Measurements from ENCODE around the gene DRC7.

The DRC7 gene

DNA sequence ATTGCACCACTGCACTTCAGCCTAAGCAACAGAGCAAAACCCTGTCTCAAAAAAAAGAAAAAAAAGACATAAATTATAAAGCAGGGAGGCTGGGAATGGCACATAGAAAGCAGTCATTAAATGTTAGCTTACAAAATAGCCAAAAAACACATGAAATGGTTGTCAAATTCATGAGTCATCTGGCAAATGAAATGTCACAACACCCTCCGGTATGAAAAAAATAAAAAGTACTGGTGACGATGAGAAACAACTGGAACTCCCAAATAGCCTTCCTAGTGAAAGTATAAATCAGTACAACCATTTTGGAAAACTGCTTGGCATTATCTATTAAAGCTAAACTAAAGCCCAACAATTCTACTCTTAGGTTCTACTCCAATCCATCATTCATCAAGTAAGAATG lies 37.4 kb downstream of the DRC7 start:
- TF ChIP-seq, protein P1, sequence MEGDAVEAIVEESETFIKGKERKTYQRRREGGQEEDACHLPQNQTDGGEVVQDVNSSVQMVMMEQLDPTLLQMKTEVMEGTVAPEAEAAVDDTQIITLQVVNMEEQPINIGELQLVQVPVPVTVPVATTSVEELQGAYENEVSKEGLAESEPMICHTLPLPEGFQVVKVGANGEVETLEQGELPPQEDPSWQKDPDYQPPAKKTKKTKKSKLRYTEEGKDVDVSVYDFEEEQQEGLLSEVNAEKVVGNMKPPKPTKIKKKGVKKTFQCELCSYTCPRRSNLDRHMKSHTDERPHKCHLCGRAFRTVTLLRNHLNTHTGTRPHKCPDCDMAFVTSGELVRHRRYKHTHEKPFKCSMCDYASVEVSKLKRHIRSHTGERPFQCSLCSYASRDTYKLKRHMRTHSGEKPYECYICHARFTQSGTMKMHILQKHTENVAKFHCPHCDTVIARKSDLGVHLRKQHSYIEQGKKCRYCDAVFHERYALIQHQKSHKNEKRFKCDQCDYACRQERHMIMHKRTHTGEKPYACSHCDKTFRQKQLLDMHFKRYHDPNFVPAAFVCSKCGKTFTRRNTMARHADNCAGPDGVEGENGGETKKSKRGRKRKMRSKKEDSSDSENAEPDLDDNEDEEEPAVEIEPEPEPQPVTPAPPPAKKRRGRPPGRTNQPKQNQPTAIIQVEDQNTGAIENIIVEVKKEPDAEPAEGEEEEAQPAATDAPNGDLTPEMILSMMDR (conservative IDR thresholded peaks at IDR 0.05; ENCODE audit: low read length): no peak
- no peak overlapping the region for H3K4me3 ChIP-seq (ENCODE audit: low read length)
- peak; percentile 89 for DNase-seq (ENCODE audit: low read depth)

DNA sequence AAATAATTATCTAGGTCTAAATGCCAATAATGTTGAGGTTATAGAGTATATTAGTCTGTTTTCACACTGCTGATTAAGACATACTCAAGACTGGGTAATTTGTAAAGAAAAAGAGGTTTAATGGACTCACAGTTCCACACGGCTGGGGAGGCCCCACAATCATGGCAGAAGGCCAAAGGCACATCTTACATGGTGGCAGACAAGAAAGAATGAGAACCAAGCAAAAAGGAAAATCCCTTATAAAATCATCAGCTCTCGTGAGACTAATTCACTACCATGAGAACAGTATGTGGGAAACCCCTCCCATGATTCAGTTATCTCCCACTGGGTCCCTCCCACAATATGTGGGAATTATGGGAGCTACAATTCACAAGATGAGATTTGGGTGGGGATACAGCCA lies 38.1 kb downstream of the DRC7 start:
- DNase-seq (ENCODE audit: low read depth): no peak
- TF ChIP-seq, protein P1 (conservative IDR thresholded peaks at IDR 0.05; ENCODE audit: low read length): no peak
- no peak overlapping the region for H3K4me3 ChIP-seq (ENCODE audit: low read length)

DNA sequence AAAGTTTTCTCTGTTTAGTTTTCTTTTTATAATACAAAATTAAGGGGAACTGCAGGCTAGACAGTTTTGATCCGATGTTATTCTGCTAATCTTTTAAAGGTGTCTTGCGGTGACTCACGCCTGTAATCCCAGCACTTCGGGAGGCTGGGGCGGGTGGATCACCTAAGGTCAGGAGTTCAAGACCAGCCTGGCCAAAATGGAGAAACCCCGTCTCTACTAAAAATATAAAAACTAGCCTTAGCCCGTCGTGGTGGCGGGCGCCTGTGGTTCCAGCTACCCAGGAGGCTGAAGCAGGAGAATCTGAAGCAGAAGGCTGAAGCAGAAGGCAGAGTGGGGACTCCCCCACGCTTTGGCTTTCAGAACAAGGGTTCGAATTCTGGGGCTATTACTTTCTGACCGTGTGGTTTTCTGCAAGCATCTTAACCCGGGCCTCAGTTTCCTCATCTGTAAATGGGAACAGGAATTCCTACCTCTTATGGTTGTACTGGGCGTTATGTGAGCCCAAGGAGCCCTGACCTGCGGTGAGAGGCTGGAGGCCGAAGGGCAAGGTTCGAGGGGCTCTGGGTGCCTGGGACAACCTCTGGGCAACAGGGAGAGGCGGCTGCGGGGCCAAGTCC lies 39.8 kb downstream of the DRC7 start:
- peak overlapping the region; percentile 88 for H3K4me3 ChIP-seq (ENCODE audit: low read length)
- DNase-seq (ENCODE audit: low read depth): no peak
- TF ChIP-seq, protein P1 (conservative IDR thresholded peaks at IDR 0.05; ENCODE audit: low read length): no peak

DNA sequence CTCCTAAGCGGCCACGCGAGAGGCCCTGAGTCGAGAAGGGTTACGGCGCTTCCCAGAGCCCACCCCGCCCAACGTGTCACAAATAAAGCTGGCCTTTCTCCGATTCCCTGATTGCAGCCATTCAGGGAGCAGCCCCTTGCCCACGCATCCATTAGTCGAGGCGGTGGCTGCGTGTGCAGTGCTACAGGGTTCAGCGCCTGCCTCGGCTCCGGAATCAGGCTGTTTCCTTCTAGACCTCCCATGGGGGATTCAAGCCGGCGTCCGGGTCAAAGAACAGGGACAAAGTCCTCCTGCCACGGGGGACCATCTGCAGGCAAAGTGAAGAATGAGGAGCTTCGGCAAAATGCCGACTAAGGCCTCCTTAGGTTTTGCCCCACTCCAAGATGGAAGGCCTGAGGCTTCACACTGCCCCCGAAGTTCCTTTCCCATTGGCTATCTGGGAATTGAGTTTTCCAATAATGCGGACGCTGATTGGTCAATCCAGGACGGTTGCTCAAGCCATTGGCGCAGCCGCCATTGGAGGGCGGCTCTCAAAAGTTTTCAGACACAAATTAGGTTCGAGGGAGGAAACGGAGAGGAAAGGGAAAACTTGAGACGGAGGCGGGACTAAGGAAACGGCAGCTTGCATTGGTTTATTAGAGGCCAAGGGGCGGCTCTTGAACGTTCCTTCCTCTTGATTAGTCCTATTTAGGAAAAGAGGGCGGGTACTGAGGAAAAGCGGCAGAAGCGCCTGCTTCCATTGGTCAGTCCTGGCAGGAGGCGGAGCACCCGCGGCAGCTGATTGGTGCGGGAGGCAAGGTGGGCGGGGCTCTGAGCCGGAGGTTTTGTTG lies 40.5 kb downstream of the DRC7 start:
- DNase-seq (ENCODE audit: low read depth): peak; percentile 100
- TF ChIP-seq, protein P1 (conservative IDR thresholded peaks at IDR 0.05; ENCODE audit: low read length): no peak

DNA sequence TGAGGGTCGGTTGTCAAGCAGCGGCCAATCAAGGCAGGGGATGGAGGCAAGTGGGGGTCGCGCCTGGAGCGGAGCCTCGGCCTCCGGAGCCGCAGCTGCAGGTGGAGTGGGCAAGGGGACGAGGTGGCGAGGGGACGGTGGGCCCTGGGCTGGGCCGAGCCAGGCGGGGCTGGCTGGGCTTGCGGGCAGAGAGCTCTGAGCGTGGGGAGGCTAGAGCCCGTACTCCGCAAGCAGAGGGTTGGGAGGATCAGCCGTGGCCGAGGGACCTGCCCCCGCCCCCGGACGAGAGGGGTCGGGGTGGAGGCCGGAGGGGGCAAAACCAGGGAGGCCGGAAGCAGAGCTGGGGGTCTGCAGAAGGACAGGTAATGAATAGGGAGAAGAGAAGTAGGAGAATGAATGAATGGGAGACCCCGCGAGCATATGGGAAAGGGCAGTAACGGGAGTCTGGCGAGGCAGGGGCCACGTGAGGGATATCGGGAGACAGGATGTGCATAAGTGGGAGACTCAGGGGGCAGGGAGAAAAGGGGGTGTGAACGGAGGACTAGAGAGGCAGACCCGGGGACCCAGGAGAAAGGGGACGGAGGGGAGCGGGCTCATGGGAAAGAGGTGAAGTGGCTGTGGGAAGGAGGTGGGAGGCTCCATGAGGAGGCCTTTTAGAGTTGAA lies 41.3 kb downstream of the DRC7 start, which contains the start of gene KATNB1:
TSS of gene KATNB1 (plus strand) at position 16 of the 664 bp plus-strand sequence. CDS start 1,474 bp downstream, outside the sequence.
- peak within 1 kb of the TSS; percentile 88 for H3K4me3 ChIP-seq (ENCODE audit: low read length)
- peak; percentile 17 for DNase-seq (ENCODE audit: low read depth)
- TF ChIP-seq, protein P1 (conservative IDR thresholded peaks at IDR 0.05; ENCODE audit: low read length): no peak

More for the DNA sequence above, 40.5 kb downstream of the DRC7 start:
- peak overlapping the region; percentile 88 for H3K4me3 ChIP-seq (ENCODE audit: low read length)

DNA sequence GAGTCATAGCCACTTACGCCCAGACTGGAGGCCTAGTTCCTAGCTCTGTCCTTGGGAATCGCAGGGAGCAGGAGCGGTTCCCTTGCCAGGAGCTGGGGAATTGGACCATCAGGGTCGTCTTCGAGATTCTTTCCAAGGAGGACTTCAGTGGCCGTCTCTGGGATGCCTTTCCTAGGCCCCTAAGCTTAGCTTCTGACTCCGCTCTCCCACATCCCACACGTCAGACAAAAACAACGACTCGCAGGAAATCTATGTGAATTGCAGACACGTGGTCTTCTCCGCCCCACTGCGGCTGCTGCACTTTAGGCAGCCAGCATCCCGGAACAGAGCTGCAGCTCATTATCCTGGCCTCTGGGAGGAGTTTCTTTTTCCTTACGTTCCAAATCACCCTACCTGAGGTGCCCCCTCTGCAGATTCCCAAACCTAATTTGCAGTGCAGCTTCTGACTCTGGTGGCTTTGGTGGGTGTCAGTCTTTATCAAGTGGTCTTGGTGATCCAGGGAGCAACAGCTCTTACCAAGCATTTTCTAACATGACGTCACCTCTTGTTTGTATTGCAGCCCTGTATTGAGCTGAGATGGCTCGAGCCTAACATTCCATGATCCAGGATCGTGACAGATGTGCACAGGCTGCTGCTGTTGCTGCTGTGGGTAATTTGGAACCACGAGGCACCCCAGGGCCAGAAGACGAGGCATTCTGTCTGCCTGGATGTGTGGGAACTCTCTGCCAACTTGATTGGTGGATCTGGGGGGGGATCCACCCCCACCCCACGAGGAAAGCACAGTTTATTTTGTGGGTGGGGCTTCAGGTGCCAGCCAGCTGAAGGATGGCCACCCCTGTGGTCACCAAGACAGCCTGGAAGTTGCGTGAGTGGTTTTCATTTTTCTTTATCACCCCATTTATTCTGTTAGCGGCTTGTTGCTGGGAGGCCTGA lies 42.1 kb downstream of the DRC7 start:
- H3K4me3 ChIP-seq (ENCODE audit: low read length): peak overlapping the region; percentile 88
- TF ChIP-seq, protein P1 (conservative IDR thresholded peaks at IDR 0.05; ENCODE audit: low read length): peak; percentile 35; the same call in 1 of the 2 replicates
- peak; percentile 86 for DNase-seq (ENCODE audit: low read depth)
